HG03064 (cell line): ENCODE results near the gene FUBP3.

ENCODE experiments used
- ATAC-seq: cut with Tn5 transposase; IDR thresholded peaks from one replicate; pipeline ENCODE4 v1.9.1; 2021; ENCODE audit warnings: low read depth; ENCODE audit not compliant: unreplicated experiment

Gene FUBP3

DNA sequence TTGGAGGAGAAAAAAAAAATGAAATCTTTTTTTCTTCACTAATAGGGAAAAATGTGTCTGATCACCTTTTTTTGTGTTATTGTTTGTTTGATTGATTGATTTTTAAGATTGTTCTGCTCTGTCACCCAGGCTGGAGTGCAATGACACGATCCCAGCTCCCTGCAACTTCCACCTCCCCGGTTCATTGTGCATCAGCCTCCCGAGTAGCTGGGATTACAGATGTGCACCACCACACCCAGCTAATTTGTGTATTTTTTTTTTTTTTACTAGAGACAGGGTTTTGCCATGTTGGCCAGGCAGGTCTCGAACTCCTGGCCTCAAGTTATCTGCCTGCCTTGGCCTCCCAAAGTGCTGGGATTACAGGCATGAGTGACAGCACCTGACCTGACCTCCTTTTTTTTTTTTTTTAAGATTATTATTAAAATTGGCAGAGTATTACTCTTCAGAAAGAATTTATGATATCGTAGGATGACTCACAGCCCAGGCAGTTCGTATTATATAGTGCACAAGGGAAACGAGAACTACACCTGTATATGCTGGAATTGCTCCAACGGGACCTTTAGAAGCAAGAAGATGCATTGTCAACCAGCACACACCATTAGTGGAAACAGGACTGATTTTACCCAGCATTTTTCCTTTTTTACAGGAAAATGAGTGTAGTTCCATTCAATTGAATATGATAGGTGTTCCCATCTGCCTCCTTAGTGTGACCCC lies 27.7 kb downstream of the FUBP3 start:
- ATAC-seq = no peak

DNA sequence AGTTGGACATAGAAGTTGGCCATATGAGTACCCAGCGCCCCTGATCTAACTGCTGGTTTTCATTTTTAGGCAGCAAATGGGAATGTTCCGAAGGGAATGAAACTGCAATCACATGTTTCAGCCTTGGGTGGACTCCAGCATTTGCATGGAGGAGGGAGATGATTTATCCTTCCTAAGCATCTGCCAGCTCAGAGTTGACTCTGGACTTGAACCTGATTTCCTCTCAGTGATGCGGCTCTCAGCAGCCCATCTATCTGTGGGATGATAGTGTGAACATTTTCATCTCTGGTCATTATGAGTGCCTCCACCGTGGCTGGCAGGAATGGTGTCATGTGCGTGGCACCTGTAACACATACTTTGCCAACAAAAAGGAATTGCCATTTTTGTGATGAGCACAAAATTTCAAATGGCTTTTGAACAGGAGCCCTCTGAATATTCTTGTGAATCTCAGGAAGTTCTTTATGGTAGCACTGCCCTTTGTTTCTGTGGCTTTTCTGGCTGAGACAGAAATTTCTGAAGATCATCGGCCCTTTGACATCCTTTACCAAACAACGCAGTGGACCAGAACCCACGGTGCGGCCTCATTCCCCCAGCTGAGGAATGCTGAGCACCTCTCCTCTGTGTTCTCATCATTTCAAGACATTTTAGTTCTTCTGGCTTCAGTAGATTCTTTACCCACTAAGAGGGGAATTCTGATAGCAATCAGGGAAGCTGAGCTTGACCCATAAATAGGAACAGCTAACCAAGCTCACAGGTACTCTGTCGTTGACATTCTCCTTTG lies 28.5 kb downstream of the FUBP3 start:
- ATAC-seq = no peak

- ATAC-seq = no peak
These were observed 29.3 kb downstream of the FUBP3 start for GRCh38 chr9:130608554-130609134.

GRCh38 chr9:130609163-130609562 lies 29.8 kb downstream of the FUBP3 start:
- no peak for ATAC-seq

- ATAC-seq = no peak
These were observed 31.7 kb downstream of the FUBP3 start for GRCh38 chr9:130610862-130611707.

- ATAC-seq = no peak
These were observed 37.1 kb downstream of the FUBP3 start for GRCh38 chr9:130616451-130616850.

GRCh38 chr9:130623466-130623865 lies 44.1 kb downstream of the FUBP3 start:
- ATAC-seq = no peak

DNA sequence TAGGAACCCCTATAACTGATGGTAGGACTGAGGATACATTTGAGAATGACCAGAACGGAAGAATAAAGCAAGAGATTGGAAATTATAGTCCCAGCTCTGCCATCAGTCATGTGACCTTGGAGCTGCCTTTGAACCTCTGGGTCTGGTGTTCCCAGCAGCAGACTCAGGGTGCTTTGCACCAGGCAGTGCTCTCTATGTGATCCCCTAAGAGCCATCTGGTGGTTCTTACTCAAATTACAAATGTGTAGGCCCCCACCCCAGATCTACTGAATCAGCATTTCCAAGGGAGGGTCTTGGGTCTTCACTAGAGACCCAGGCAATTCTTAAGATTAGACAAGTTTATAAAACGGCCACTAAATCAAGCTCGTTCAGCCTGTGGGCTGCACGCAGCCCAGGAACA lies 44.8 kb downstream of the FUBP3 start:
- ATAC-seq = no peak

- no peak for ATAC-seq
These were observed 47.0 kb downstream of the FUBP3 start for GRCh38 chr9:130626249-130626996.

DNA sequence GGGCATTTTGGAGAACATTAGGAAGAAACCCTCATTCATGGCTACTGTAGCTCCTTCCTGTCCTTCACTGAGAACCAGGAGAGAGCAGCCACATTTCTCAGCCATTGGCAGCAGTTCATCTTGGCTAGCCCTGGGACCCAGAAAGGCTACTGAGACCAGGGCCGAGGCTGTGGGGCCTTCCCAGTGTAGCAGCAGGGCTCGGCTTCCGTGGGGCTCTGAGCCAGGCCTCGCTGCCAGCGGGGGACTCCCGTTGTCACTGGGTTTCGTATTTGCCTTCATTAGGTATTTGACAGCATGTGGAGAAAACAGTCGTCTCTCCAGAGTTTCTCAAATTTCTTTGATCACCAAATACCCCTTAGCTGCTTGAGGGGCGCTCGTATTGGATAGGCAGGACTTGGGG lies 47.7 kb downstream of the FUBP3 start:
- ATAC-seq = no peak

GRCh38 chr9:130627896-130628792 lies 48.8 kb downstream of the FUBP3 start:
- no peak for ATAC-seq

DNA sequence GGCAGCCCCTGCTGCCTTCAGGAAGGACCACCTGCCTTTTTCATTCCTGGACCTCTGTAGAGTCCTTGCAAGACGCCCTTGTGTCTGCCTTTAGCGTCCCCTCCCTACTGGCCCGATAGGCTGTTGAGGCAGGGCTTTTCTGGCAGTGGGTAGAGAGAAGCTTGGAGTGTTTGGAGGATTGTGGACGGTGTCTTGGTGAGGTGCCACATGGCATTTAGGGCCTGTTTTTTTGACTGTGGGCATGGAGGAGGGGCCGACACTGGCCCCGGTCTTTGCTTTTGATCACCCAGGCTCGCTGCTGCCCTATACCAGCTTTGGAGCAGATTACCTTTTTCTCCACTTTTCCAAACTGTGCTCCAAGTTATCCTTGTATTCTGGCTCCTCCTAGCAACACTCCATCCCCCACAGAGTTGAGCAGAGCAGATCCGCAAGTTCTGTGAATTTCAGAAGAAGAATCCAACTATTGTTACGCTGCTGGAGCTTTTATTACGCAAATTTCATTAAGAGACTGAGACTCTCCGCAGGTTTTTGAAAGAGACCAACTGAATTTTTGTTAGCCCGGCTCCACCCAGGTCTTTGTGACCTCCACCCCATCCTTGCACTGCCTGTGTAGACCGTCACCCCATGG lies 50.2 kb downstream of the FUBP3 start:
- ATAC-seq = no peak

DNA sequence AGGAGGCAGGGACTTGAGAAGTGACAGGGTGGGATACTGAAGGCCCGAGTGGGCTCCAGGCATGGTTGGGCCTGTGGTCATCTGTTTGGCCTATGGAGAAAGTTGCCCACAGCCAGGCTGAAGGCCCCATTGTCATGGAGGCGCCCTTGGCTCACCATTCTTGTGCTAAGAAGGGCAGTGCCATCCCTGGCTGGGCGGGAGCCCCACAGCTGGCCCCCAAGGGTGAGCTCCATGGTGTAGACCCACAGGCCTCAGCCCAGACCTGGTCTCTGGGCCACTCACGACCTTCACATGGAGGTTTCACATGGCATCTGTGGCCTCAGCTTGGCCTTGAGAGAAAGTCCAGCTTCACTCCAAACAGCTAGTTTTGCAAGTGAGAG lies 50.7 kb downstream of the FUBP3 start:
- no peak for ATAC-seq

DNA sequence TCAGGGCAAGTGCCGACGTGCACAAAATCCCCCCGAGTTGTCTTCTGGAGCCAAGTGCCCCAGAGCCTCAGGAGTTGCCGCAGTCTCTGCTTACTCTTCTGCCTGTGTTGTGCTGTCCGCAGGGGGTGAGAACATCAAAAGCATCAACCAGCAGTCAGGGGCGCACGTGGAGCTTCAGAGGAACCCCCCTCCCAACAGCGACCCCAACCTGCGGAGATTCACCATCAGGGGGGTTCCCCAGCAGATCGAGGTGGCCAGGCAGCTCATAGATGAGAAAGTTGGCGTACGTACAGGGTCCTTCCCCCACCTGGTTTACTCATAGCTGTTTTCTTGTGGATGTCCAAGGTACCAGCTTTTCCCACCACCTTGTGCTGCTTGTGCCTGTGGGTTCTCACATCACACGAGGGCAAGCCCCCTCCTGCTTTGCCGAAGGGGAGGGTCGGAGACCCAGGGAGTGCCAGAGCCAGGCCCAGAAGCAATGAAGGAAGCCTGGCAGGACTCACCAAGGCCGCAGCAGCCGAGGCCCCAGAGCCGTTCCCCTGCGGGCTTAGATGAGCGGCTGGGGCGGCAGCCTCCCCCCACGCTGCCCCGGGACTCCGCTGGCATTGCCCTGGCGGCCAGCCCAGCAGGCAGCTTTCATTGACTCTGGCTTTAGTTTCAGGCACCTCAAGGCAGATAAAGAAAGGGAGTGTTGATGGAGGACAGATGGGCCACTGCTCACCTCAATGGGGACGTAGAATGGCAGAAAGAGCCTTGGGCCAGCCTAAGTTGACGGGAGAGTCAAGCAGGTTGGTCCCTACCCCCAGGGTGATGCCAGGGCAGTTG lies 51.3 kb downstream of the FUBP3 start:
- ATAC-seq = no peak

- no peak for ATAC-seq
These were observed 52.1 kb downstream of the FUBP3 start for GRCh38 chr9:130631331-130632080.

DNA sequence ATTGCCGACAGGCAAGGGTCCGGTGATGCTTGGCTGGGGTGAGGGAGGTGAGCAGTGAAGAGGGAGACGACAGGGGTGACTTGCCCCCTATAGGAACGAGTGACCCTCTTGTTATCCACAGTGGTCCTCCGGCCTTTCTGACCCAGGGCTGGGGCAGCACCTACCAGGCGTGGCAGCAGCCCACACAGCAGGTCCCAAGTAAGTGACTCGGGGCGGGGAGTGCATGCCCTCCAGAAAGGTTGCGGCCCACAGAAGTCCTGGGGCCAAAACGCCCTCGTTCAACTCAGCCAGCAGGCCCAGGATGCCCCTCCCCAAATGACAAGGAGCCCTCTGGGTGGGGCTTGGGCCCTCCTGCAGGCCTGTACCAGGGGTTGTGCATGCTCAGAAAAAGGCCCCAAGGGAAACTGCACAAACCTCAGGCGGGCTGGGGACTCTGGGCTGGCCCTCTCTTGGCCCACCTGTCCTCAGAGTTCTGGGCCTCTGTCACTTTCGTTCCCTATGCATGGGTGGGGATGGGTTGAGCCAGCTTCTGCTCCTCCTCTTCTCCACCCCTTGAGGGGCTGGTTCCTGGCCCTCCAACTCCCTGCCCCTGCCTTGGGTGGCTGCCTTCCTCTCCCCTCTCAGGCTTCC lies 52.8 kb downstream of the FUBP3 start:
- no peak for ATAC-seq

DNA sequence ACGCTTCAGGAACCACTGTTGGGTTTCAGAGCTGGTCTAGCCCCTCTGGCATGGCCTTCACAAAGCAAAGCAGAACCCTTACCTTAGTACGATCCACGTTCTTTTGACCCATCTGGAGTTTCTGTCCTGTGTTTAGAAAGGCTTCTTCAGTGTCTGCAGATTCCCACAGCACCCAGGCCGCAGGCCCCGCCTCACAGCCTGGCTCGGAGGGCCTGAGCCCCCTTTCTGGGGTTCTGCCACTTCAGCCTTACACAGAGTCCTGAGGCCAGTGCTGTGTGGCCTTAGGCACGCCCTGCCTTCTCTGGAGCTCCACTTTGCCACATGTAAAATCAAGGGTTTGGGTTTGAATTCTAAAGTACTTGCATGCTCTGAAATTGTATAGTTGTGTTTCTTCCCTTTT lies 53.5 kb downstream of the FUBP3 start:
- ATAC-seq = no peak
